Measurements from ENCODE around the gene LAPTM5. TPM values are rescaled to one million over a fixed set of nuclear protein-coding genes. Genes with fewer than 3 reads are reported as not detected.
A peak's percentile ranks its signal among the peaks of the same experiment; 100 is the strongest.

Gene LAPTM5
- total and polyA plus RNA-seq, 2 of the 13 experiments (the other 11 are each of a cell fraction or from before 2014, with no cell fraction given), result 0.41 to 0.86 TPM

DNA sequence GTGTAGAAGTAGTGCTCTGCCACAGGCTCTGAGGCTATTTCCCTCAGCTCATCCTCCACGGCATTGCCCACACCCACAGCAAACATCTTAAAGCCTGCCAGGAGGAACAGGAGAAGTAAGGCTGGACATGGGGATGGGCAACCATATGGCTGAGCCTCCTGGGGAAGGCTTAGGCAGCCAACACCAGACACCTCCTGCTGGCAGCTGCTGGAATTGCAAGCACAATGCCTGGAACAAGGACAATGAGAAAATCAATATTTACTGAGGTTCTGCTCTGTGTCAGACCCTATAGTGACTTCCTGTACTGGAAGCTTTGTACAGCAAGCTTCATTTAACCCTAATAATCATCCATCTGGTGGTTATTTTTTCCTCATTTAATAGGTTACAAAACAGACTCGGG is 42.4 kb downstream of the LAPTM5 start (continued):
- TF ChIP-seq, protein P1, sequence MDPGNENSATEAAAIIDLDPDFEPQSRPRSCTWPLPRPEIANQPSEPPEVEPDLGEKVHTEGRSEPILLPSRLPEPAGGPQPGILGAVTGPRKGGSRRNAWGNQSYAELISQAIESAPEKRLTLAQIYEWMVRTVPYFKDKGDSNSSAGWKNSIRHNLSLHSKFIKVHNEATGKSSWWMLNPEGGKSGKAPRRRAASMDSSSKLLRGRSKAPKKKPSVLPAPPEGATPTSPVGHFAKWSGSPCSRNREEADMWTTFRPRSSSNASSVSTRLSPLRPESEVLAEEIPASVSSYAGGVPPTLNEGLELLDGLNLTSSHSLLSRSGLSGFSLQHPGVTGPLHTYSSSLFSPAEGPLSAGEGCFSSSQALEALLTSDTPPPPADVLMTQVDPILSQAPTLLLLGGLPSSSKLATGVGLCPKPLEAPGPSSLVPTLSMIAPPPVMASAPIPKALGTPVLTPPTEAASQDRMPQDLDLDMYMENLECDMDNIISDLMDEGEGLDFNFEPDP (CRISPR knock-in tag; conservative IDR thresholded peaks at IDR 0.05), result no peak

DNA sequence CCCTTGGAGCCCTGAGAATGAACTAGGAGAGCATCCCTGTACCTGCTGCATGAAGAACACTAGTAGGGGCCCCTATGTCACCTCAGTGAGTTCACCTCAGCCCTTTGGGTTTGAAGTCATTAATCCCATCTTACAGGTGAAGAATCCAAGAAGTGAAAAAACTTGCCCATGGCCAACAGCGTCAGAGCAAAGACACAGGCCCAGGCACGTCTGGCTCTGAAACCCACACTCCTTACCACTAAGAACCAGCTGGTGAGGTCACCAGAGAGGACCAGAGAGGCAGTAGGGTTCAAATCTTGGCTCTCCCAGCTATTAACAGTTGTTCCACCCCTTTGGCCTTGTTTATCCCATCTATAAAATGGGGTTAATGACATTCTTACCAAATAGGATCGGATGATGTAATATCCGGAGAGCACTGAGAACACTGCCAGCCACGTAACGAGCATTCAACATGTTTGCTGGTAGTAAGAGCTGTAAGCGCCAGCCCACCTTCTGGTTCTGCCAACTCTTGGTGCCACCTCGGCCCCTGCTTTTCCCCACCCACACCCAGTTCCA is 43.0 kb downstream of the LAPTM5 start:
- Histone ChIP-seq H4K20me1 (ENCODE audit: insufficient read depth, low read length) (no peaks in the 10 kb centered on the region), H3K9me3 (ENCODE audit: low read length) (peaks cover 11% of the 10 kb centered on the region), H3K4me2 (ENCODE audit: low read depth, low read length) (no peak overlapping the region), H2AFZ (ENCODE audit: low read length) (no peak overlapping the region), H3K27me3 (ENCODE audit: control insufficient read depth in 1 of 2, insufficient read depth in 2 of 2, low read length in 2 of 2) (0 out of 5 replicates have a peak, but pooled peaks cover 0 to 4% of the 10 kb centered on the region in 2 experiments), H3K79me2 (ENCODE audit: insufficient read depth, low read length) (no peaks in the 10 kb centered on the region), H3K9ac (ENCODE audit: insufficient read depth, low read depth, low read length) (no peak overlapping the region), H3K4me1 (ENCODE audit: insufficient read depth, low read length) (peaks cover 11% of the 10 kb centered on the region), H3K36me3 (replicated peaks in 1 of 2; ENCODE audit: control insufficient read depth in 1 of 2, insufficient read depth in 2 of 2, low read length in 2 of 2) (no peaks in the 10 kb centered on the region), H3K4me3 (replicated peaks in 1 of 3; ENCODE audit: insufficient read depth in 1 of 3, low read depth in 2 of 3, low read length in 3 of 3) (no peak overlapping the region), H3K27ac (ENCODE audit: extremely low read length, insufficient read depth, low read length) (no peak overlapping the region)
- POLR2A ChIA-PET, result no interaction called here
- BruUV-seq (replicated peaks), result no TSS peak
- CTCF ChIA-PET (ENCODE audit: low intra/inter-chr PET ratio, low total read pairs), result no interaction called here
- DNase-seq (ENCODE audit: low spot score) (no peak), ATAC-seq (no peak), FAIRE-seq (no peak)
- WGBS (ENCODE audit: low lambda C conversion rate), result 67% methylated on average over 7 of the region's 8 CpGs
- in situ Hi-C loops (cut with HindIII; ENCODE audit: extremely low pct_ligation_motif_present, low pct_unique_long_range_greater_than_20kb), result loop anchor here (5.0 to 10.0 kb wide), 3 partner anchors 63 to 1470 kb away; no protein-coding TSS in a partner anchor
- intact Hi-C loops (cut with micrococcal nuclease; ENCODE audit: unreplicated experiment), result no loop called here
- TF ChIP-seq ZNF629 (CRISPR knock-in tag; conservative IDR thresholded peaks at IDR 0.05) (peak; percentile 32; the same call in 1 of the 2 replicates), TBP (CRISPR knock-in tag; IDR thresholded peaks at IDR 0.05) (no peak)

DNA sequence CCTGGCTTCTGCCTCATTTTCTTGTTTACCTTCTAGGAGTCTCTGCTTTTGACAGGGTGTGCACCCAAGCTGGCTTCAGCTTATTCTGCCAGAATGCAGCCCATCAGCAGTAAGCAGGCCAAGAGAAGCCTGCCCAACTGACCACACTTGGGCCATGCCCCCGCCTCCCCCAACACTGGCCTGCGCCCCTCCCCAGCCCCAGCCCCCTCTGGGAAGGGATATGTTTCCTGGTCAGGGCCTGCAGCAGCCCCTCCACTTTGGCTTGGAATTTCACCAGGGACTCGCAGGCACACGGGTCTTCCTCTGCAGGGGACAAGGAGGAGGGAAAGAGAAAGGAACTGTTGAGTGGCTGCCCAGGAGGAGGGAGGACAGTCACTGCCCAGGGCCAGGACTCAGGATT is 43.5 kb downstream of the LAPTM5 start:
- Histone ChIP-seq H3K27me3 (ENCODE audit: control insufficient read depth in 1 of 2, insufficient read depth in 2 of 2, low read length in 2 of 2) (0 out of 5 replicates have a peak, but pooled peaks cover 0 to 4% of the 10 kb centered on the region in 2 experiments), H3K9me3 (ENCODE audit: low read length) (peaks cover 11% of the 10 kb centered on the region), H3K9ac (ENCODE audit: insufficient read depth, low read depth, low read length) (no peak overlapping the region), H2AFZ (ENCODE audit: low read length) (no peak overlapping the region), H3K4me1 (ENCODE audit: insufficient read depth, low read length) (peaks cover 5% of the 10 kb centered on the region), H3K36me3 (replicated peaks in 1 of 2; ENCODE audit: control insufficient read depth in 1 of 2, insufficient read depth in 2 of 2, low read length in 2 of 2) (no peaks in the 10 kb centered on the region), H3K4me2 (ENCODE audit: low read depth, low read length) (no peak overlapping the region), H3K4me3 (replicated peaks in 1 of 3; ENCODE audit: insufficient read depth in 1 of 3, low read depth in 2 of 3, low read length in 3 of 3) (no peak overlapping the region), H4K20me1 (ENCODE audit: insufficient read depth, low read length) (no peaks in the 10 kb centered on the region), H3K79me2 (ENCODE audit: insufficient read depth, low read length) (no peaks in the 10 kb centered on the region), H3K27ac (ENCODE audit: extremely low read length, insufficient read depth, low read length) (no peak overlapping the region)
- in situ Hi-C loops (cut with HindIII; ENCODE audit: extremely low pct_ligation_motif_present, low pct_unique_long_range_greater_than_20kb), result loop anchor here (10.0 kb wide), 1 partner anchor 1469 kb away; no protein-coding TSS in a partner anchor
- no peak for FAIRE-seq
- 19% methylated on average over 4 of the region's 4 CpGs for WGBS (ENCODE audit: low lambda C conversion rate)
- ChIA-PET POLR2A (no interaction called here), CTCF (ENCODE audit: low intra/inter-chr PET ratio, low total read pairs) (no interaction called here)
- BruUV-seq (replicated peaks), result no TSS peak
- intact Hi-C loops (cut with micrococcal nuclease; ENCODE audit: unreplicated experiment), result no loop called here
- no peak for DNase-seq (ENCODE audit: low spot score)
- ATAC-seq, result no peak
- no peak for TF ChIP-seq CENPX (CRISPR knock-in tag; IDR thresholded peaks at IDR 0.05)
- no peak for TF ChIP-seq ZFX (CRISPR knock-in tag; IDR thresholded peaks at IDR 0.05; ENCODE audit: low read depth)
- TF ChIP-seq SNRNP70 (IDR thresholded peaks at IDR 0.05; ENCODE audit: low read depth, low read length), result no peak
- TF ChIP-seq DPF2 (CRISPR knock-in tag; IDR thresholded peaks at IDR 0.05; ENCODE audit: borderline replicate concordance, low read depth), result no peak
- TF ChIP-seq, protein P2, sequence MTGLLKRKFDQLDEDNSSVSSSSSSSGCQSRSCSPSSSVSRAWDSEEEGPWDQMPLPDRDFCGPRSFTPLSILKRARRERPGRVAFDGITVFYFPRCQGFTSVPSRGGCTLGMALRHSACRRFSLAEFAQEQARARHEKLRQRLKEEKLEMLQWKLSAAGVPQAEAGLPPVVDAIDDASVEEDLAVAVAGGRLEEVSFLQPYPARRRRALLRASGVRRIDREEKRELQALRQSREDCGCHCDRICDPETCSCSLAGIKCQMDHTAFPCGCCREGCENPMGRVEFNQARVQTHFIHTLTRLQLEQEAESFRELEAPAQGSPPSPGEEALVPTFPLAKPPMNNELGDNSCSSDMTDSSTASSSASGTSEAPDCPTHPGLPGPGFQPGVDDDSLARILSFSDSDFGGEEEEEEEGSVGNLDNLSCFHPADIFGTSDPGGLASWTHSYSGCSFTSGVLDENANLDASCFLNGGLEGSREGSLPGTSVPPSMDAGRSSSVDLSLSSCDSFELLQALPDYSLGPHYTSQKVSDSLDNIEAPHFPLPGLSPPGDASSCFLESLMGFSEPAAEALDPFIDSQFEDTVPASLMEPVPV (CRISPR knock-in tag; IDR thresholded peaks at IDR 0.05), result no peak
- no peak for TF ChIP-seq ZMYM3 (CRISPR knock-in tag; IDR thresholded peaks at IDR 0.05)
- TF ChIP-seq POLR2G (IDR thresholded peaks at IDR 0.05; ENCODE audit: low read depth, low read length), result no peak

Data from HepG2 (cell line).